Breast epithelium (tissue), 3 donors: ENCODE results near the gene SHC3.

Source experiments
- CTCF ChIP-seq, 3 donors: fragments of 450-650 bp; IDR thresholded peaks; one replicate each; pipeline ENCODE4 v1.5.1; 2016 to 2017; ENCODE audit warnings: antibody characterized with exemption in 3 of 3, mild to moderate bottlenecking in 3 of 3, moderate library complexity in 3 of 3
- POLR2A ChIP-seq: fragments of 450-650 bp; IDR thresholded peaks from one replicate; pipeline ENCODE4 v1.6.1; 2016; ENCODE audit warnings: antibody characterized with exemption, mild to moderate bottlenecking, moderate library complexity
- POLR2AphosphoS5 ChIP-seq, 3 donors: sonication (generic); formaldehyde crosslinking; IDR thresholded peaks; one replicate each; pipeline ENCODE4 v1.6.1; 2017; ENCODE audit warnings: antibody characterized with exemption in 3 of 3

GRCh38 chr9:89015336-89015735, 163.3 kb downstream of the SHC3 start:
- TF ChIP-seq CTCF (IDR thresholded peaks at IDR 0.05), result no peak
- TF ChIP-seq POLR2AphosphoS5 (IDR thresholded peaks at IDR 0.05), result no peak
- no peak for TF ChIP-seq POLR2A
